HFFc6 (cell line): ENCODE results near the gene CAB39. TPM values are rescaled to one million over a fixed set of nuclear protein-coding genes. Genes with fewer than 3 reads are reported as not detected.

ENCODE experiments used
- DNase-seq: peaks from one replicate; pipeline ENCODE4 v3.0.0-alpha.2; 2018
- H3K27ac Mint-ChIP-seq: 2 replicates; pipeline ENCODE4 v1.8.0; 2020; ENCODE audit warnings: mild to moderate bottlenecking, mixed read lengths
- H3K27me3 Mint-ChIP-seq: 2 replicates; pipeline ENCODE4 v1.8.0; 2021; ENCODE audit warnings: mild to moderate bottlenecking, moderate library complexity, mixed read lengths; ENCODE audit not compliant: insufficient read depth
- H3K36me3 Mint-ChIP-seq: 2 replicates; pipeline ENCODE4 v1.8.0; 2021; ENCODE audit warnings: low read depth, mixed read lengths
- H3K4me1 Mint-ChIP-seq: 2 replicates; pipeline ENCODE4 v1.8.0; 2020; ENCODE audit warnings: low read depth, mixed read lengths
- H3K4me3 Mint-ChIP-seq: 2 replicates; pipeline ENCODE4 v1.8.0; 2020; ENCODE audit warnings: mild to moderate bottlenecking, moderate library complexity, mixed read lengths
- H3K9me3 Mint-ChIP-seq: 2 replicates; pipeline ENCODE4 v1.8.0; 2020; ENCODE audit warnings: mild to moderate bottlenecking, mixed read lengths
- total RNA-seq, 6 experiments: library from RNA; stranded (reverse); fragmentation: NEBNext Ultra II Directional; extraction: Animal tissue kit (Norgen Biotek cat#: 25700); gene quantifications; 2 replicates in 1 of 6; 3 replicates in 5 of 6; pipeline ENCODE4 v1.2.3, GENCODE V29; 2021
- TF ChIP-seq, protein P1 (sequence below): fragments of 200-600 bp; sonication (generic); IDR thresholded peaks from 2 replicates; pipeline ENCODE4 v1.5.0; 2021; ENCODE audit warnings: antibody characterized with exemption, mild to moderate bottlenecking

Gene CAB39
- total RNA-seq, 6 experiments from 2014 or later = 50.5 to 60.5 (median 55.4) TPM

DNA sequence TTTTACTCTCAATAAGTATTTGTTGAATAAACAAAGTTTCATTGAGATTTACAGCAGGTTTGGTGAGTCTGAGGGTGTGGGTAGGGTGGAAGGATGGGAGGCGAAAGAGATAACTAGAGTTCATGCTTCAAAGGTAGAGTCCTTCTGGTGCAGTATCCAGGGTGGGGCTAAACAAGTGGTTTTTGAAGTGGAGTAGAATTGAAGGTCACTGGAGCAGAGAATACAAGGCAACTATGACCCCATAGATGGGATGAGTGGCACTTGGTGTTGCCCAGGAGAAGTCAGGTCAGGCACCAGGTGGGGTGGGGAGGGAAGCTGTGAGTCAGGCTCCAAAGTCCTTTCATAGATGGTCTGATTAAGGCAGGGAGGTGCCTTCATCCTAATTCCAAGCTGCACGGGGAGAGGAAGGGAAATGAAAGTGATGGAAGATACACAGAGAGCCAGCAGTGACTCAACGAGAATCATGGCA is 6.6 kb upstream of the CAB39 start:
- TF ChIP-seq, protein P1, sequence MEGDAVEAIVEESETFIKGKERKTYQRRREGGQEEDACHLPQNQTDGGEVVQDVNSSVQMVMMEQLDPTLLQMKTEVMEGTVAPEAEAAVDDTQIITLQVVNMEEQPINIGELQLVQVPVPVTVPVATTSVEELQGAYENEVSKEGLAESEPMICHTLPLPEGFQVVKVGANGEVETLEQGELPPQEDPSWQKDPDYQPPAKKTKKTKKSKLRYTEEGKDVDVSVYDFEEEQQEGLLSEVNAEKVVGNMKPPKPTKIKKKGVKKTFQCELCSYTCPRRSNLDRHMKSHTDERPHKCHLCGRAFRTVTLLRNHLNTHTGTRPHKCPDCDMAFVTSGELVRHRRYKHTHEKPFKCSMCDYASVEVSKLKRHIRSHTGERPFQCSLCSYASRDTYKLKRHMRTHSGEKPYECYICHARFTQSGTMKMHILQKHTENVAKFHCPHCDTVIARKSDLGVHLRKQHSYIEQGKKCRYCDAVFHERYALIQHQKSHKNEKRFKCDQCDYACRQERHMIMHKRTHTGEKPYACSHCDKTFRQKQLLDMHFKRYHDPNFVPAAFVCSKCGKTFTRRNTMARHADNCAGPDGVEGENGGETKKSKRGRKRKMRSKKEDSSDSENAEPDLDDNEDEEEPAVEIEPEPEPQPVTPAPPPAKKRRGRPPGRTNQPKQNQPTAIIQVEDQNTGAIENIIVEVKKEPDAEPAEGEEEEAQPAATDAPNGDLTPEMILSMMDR = no peak
- no peaks in the 10 kb centered on the region; the same call in 1 of the 2 replicates for H3K4me1 Mint-ChIP-seq
- H3K27me3 Mint-ChIP-seq = peaks cover 4% of the 10 kb centered on the region
- H3K9me3 Mint-ChIP-seq = peaks cover 4% of the 10 kb centered on the region; the same call in 1 of the 2 replicates
- DNase-seq = no peak
- H3K27ac Mint-ChIP-seq = no peak overlapping the region
- no peak overlapping the region for H3K4me3 Mint-ChIP-seq
- H3K36me3 Mint-ChIP-seq = no peaks in the 10 kb centered on the region

DNA sequence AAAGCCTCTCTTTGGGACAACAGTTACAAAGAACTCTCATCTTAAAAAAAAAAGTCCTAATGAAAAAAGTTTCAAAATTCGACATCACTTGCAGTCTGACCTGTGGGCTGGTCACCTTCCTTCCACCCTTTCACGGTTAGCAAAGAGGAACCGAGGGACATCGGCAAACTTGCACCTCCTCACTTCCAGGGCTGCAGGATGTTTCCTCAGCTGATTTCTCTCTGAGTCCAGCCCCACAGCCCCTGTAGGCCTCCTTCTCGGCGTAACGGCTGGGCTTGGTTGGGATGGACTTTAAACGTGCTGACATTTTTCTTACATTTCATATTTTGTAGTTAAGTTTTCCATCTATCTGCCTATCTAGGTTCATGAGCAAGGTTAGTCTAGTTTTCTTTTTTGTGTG is 5.7 kb upstream of the CAB39 start:
- TF ChIP-seq, protein P1 = no peak
- no peak for DNase-seq
- H3K36me3 Mint-ChIP-seq = no peaks in the 10 kb centered on the region
- H3K27ac Mint-ChIP-seq = no peak overlapping the region
- H3K9me3 Mint-ChIP-seq = peaks cover 4% of the 10 kb centered on the region; the same call in 1 of the 2 replicates
- peaks cover 3% of the 10 kb centered on the region; the same call in 1 of the 2 replicates for H3K4me1 Mint-ChIP-seq
- H3K27me3 Mint-ChIP-seq = peaks cover 3% of the 10 kb centered on the region
- no peak overlapping the region for H3K4me3 Mint-ChIP-seq

DNA sequence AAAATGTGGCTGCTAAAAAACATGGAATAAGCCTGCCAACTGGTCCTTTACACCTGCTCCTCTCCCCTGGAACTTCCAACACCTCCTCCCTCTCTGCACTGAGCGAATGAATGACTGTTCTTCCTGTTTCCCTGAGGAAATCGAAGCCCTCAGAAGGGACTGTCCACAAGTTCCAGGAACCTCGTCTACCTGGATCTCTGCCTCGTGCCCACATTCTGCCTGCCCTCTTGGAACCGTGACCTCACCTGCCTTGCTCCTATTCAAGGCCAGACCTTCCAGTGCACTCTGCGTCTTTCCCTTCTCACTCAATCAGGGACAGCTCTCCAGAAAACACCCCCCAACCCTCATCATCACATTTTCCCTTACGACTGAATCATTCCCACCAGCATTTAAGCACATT is 4.4 kb upstream of the CAB39 start:
- Mint-ChIP-seq H3K4me1 (peaks cover 8% of the 10 kb centered on the region; the same call in 1 of the 2 replicates), H3K4me3 (no peak overlapping the region), H3K36me3 (no peaks in the 10 kb centered on the region), H3K27me3 (peaks cover 4% of the 10 kb centered on the region), H3K9me3 (no peaks in the 10 kb centered on the region), H3K27ac (no peak overlapping the region)
- no peak for DNase-seq
- TF ChIP-seq, protein P1 = no peak

DNA sequence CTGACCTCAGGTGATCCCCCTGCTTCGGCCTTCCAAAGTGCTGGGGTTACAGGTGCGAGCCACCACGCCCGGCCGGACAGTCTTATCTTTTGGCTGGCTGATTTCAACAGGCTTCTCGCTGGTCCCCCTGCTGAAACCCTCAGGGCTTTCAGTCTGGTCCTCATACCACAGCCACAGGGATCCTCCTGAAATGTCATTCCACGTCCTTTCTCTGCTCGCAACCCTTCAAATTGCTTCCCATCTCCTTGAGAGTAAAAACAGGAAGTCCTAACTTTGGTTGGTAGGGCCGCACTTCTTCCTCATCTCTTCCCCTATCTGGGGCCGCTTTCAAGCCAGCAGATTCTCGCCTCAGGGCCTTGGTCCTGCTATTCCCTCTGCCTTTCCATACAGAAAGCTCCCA is 1.4 kb upstream of the CAB39 start:
- no peak for DNase-seq
- H3K27ac Mint-ChIP-seq = no peak overlapping the region; the same call in 1 of the 2 replicates
- H3K9me3 Mint-ChIP-seq = no peaks in the 10 kb centered on the region
- TF ChIP-seq, protein P1 = no peak
- peaks cover 20% of the 10 kb centered on the region for H3K36me3 Mint-ChIP-seq
- no peak overlapping the region for H3K4me3 Mint-ChIP-seq
- peaks cover 23% of the 10 kb centered on the region for H3K4me1 Mint-ChIP-seq
- H3K27me3 Mint-ChIP-seq = peaks cover 2% of the 10 kb centered on the region

DNA sequence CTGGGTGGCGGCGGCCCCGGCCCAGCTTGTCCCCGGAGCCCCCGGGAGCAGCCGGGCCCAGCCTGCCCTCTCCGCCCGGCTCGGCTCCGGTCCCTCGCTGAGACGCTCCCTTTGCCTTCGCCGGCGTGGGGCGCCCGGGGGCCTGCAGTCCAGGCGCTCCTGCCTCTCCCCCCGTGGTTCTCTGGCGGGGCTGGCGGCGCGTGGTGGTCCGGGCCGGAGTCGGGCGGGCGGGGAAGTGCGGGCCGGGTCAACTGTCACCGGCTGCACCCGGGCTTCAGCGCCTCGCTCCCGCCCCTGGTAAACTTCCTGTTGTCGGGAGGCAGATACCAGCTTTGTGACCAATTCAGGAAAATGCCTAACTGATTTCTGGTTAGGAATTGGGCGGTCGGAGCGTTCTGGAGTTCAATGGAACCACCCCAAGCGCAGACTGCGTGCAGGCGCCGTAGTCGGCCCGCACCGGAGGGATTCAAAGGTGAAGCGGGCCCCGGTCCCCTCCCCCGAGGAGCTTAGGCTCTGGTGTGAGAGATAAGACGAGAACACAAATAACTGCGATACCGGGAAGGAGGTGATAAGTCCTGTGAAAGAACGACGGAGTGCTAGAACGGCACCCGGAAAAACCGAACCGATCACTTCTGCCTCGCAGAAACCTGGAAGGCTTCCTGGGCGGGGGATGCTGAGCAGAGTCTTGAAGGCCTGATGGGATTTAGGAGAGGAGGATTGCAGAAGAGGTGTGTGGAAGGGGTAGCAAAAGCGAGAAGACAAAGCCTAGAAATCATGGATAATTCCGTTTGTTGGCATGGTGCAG is 891 bp downstream of the CAB39 start:
- DNase-seq = no peak
- Mint-ChIP-seq H3K36me3 (peaks cover 21% of the 10 kb centered on the region), H3K9me3 (no peaks in the 10 kb centered on the region), H3K27ac (peak overlapping the region; percentile 87), H3K27me3 (peaks cover 2% of the 10 kb centered on the region), H3K4me1 (peaks cover 41% of the 10 kb centered on the region), H3K4me3 (peak overlapping the region; percentile 91)
- TF ChIP-seq, protein P1 = no peak
